NCI-H226 (cell line): ENCODE data around the gene RNLS.
A peak's percentile ranks its signal among the peaks of the same experiment; 100 is the strongest.

ENCODE experiments used
- DNase-seq: peaks from one replicate; pipeline ENCODE4 v3.0.0-alpha.2; 2015

RNLS gene

DNA sequence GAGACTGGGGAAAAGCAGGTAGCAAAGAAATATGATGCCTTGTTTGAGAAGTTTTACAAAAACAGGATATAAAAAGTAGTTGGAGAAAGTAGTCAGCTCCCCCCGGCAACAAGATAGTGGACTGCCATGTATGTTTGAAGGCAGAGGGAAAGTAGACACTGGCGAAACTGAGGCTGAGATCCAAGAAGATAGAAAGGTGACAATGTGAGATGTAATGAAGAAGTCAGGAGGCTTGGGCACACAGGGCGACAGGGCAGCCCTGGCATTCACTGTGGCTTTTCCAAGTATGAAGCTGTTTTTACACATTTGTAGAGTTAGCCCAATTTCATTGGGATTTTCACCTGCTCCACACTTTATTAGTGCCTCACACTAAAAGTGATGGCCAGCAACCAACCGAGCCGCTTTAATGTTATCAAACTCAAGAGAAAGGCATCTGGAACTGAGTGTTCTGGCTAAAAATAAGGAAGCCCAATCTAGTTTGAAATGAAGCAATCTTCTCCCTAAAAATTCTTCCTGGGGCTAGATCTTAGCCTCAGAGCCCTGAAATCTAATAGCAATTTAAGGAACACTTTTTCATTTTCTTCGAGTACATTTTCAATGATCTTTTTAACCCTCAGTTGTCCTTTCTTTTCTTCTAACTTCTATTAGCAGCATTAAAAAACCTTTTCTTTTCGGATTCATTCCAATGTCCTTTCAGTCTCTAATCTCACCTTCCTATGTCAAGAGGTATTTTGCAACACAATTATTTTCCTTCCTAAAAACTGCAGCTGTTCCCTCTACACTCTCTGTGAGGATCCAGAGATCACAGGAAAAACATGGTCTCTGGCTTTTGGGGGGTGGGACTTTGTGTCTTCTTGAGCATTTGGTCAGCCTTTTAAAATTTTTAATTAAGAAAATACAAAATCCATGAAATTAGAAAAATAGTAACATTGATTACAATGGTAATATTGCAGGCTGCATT lies 108.0 kb downstream of the RNLS start:
- DNase-seq = no peak

DNA sequence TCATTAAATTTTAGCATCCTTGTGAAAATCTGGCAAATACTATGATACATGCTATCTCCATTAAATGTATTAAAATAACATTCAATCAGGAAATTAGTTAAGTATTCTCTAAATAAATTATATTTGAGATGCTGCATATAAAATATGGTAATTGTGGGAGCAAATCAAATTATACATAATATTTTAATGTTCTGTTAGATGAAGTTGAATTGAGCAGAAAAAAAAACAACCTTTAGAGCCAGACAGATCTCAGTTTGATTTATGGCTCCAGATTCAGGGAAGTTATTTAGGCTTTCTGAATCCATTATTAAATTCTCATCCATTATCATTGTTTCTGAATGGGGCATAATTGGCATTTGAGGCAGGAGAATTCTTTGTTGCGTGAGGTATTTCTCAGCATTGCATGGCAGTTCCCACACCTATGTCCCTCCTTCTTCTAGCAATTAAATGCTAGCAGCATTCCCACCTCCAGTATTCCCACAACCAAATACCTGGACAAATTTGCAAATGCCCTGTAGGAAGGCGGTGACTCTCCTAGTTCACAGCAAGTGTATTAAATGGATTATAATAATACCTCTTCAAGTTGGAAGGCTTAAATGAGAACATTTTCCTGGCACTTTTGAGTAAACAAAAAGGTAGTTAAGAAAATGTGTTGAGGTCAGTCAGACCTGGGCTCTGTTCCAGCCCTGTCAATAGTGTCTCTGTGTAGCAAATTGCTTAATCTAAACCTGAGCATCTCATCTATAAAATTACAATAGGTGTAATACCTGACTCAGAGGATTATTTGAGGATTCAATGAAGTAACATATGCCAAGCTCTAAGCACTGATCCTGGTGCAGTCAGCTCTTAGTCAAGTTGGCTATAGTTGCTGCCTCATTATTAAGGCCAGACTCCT lies 108.9 kb downstream of the RNLS start:
- no peak for DNase-seq

DNA sequence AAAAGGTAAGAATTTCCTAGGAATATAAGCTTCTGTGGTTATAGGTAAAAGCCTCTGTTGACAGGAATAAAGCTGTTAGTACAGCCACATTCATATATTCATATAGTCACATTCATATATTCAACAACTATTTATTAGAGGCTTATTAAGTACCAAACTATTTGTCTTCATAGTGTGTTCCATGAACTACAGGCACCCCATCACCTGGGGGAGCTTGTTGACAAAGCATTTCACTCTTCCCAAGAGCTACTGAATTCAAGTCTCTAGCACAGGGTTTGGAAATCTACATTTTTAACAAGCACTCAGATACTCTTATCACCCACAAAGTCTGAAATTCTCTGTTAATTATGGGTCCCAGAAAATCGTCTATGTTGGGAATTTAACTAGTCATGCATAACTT lies 110.6 kb downstream of the RNLS start:
- DNase-seq = no peak

DNA sequence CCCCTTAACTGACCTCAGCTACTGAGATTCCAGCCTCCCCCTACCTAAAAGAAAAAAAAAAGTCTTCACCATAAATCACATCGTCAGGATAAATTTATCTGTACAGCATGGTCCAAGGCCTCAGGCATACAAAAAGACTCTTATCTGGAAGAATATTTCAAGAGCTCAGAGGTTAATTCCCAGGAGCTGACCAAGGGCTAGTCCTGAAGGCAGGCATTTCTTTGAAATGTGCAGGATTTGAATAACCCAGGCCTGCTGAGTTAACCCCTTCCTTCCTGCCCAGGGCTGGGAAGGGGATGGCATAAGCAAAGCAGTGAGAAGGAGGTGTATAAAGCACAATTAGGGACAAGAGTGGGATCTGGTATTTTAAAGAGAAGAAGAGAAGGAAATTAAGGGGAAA lies 111.2 kb downstream of the RNLS start:
- peak; percentile 44 for DNase-seq

DNA sequence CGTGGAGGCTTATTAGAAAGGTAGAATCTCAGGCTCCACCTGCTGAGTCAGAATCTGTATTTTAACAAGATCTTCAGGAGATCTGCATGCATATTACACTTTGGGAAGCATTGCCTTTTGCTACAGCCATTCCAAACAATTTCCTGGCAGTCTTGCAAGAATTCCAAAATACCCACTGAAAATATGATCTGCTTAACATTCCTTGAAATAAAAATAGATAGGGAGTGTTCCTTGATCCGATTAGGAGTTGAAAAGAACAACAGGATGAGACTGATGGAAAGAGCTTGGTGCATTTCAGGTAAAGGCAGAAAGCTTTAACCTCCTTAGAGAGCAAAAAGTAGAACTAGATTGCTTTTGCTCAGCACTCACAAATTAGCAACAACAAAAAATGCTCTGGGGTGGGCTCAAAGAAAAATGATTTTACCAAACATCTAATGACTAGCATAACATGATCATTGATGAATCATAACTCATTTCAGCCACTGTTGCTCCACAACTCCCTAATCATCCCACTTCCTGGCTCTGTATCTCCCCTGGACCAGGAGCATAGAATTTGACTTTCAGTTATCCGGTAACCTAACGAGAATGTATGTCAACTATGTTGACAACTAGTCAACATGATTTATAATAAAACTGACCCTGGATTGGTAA lies 115.2 kb downstream of the RNLS start:
- DNase-seq = peak; percentile 49

DNA sequence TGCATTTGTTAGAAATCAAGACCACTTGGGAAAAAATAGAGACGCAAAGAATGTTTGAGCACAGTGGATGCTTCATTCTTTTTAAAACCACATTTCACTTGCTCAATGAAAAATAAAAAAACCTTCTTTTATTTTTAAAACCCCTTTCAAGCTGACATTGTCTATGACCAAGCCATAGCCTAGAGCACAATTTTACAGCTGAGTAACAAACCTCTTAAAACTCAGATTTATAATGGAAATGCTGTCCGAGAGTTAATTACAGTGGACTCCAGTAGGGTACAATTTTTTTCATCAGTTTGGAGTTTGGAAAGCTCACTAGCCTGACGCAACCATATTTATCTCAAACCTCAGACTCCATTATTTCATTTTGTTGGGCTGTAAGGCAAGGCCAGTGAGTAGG lies 116.3 kb downstream of the RNLS start:
- DNase-seq = no peak

DNA sequence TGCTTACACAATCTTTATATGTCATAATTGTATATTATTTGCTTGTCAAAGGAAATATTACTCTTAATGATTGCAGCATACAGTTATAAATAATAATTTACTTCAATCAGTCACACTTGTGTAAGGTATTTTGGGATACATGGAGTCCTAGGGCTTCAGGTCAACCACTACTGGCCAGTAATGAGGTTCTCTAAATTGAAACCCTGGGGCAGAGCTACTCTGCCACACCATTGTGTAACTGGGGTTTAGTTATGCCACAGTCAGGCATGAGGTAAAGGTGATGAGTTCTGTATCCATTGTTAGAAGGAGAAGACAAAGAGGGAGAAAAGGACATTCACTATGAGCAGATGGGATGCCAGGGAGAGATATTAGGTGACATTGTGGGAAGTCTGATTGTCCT lies 117.4 kb downstream of the RNLS start:
- DNase-seq = no peak

DNA sequence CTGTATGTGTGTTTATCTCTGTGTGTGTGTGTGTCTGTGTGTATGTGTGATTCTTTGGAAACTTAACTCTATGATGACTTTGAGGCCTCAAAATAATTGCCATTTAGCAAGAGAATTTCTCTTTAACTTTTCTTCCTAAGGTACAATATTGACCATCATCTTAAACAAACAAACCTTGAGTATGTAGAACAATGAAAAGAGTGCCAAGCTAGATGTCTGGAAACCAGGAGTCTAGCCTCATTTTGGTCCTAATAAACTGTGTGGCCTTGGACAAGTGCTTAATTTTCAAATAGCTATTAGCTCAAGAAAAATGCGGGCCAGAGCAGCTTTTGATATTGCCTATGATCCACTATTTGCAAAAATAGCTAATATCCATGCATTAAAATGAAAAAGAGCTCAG lies 119.3 kb downstream of the RNLS start:
- no peak for DNase-seq

DNA sequence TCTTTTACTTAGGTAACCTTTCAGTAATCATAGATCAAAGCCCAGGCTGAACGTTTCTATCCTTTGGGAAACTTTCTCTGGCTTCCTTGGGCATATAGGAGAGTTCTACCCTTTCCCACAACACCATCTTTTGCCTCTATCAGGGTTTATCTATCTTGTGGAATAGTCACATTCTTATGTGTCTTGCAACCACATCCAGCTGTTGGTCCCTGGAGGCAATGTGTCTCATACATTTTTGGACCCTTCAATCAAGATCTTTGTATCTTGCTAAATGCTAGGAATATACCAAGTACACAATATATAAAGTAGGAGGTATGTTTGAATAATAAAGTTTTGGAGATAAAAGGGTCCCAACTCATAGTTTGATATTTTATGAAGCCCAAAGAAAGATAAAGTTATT lies 121.7 kb downstream of the RNLS start:
- no peak for DNase-seq

DNA sequence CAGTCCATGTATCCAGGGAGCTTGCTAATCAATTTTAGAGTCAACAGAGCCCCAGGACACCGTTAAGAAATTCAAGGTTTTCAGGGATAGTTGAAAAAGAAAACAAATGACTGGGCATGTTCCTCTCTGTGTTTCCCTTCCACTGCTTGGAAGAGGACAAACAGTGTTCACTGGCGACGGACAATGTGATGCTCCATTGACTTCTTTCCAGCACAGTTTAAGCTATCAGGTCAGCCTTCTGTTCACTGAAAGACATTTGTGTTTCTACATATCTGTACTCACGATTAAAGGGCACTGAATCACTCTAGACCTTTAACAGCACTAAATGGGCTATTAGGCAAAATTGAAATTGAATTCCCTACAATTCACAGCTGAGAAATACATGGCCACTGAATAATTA lies 123.6 kb downstream of the RNLS start:
- DNase-seq = no peak

DNA sequence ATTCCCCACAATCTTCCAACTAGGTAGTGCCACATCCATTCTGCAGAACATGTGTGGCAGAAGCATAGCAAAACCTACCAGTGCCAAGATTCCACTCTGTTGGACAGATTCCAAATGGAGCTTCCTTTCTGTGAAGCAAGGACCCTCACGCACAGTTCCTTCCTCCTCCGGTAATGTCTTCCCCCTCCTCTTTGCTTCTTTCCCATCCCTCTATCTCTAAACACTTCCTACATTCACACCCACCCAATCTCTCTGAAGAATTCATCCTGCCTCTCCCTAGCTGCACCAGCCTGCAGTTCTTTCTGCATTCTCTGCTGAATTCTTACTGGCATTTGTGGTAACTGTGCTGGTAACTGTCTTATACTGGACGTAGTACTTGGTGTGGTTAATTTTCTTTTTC lies 124.9 kb downstream of the RNLS start:
- DNase-seq = no peak

DNA sequence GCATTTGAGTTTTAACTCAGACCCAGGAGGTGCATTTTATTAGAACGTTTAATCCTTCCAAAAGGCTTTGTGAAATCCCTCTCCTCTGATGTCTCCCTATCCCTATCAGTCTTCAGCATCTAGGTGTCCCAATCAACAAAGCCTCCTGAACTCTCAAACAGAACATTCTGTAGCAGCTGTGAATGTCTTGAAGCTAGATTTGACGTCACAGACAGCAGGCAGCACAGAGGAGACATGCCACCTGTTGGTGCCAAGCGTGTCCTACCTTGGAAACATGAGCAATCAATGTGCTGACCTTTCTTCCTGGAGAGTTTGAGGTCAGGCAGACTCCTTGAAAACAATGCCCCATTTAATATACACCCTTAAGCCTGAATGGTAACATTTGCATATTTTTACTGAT lies 125.5 kb downstream of the RNLS start:
- DNase-seq = no peak

DNA sequence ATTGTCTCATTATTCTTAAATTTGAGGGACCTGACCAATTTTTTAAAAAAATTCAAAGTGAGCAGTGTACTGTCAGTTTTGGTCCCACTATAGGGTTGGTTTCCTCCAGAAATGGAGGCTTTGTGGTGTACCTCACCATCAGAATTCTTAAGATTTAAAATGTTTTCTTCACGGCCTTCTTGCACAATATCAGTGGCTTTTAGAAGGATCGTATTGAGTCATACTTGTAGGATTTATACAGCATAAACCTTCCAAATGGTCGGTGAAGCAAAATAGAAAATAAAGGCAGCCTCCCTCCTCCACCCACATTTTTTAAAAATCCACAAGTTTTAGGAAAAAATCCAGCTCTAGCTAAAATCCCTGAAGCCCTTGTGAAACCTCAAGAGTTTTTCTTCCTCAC lies 126.4 kb downstream of the RNLS start:
- DNase-seq = no peak

DNA sequence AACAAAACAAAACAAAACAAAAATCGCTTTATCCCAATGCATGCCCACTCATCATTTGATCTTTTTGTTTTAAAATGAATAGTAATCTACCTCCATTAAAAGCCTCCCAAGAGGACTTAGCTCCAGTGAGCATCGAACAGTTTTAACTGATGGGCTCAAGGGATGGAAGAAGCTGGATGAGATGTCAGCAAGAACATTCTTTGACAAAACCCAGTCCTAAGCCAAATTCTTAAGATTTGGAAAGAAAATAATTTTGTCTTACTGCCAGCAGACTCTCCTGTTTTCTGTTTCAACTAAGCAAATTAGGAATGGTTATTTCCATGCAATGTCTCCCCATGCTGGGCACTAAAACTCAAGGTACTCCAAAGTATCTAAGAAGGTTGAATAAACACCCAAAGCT lies 127.3 kb downstream of the RNLS start:
- no peak for DNase-seq

DNA sequence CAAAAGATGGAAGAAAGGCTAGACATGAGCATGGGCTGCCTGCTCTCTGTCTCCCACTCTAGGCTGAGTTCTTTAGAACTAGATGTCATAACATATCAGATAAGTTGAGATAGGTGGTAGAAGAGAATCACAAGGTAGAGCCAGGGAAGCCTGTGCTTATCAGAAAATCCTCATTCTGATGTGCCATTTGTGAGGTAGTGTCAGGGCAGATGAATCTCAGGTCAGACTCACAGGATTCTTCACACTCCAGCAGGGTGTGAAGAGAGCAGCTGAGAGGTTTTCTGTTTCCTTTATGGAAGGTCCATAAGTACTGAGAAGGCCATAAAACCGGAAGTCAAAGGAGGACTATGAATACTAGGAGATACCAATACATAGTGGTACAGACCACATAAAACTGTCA lies 132.9 kb downstream of the RNLS start:
- DNase-seq = no peak

DNA sequence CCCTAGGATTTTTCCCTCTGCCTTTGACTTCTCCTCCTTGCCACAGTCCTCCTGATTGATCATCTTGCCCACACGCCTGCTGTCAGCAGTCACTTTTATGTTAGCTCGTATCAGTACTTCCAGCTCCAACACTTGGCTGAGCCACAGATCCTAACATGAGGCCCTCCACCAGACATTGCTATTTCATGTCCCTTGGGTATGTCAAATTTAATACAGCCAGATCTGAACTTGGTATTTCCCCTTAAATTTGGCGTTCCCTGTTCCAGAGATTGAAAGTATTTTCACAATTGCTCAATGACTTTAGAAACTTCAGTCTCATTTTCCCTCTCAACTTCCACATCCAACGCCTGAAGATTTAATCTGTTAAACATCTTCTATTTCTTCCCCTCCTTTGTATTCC lies 140.4 kb downstream of the RNLS start:
- DNase-seq = no peak

DNA sequence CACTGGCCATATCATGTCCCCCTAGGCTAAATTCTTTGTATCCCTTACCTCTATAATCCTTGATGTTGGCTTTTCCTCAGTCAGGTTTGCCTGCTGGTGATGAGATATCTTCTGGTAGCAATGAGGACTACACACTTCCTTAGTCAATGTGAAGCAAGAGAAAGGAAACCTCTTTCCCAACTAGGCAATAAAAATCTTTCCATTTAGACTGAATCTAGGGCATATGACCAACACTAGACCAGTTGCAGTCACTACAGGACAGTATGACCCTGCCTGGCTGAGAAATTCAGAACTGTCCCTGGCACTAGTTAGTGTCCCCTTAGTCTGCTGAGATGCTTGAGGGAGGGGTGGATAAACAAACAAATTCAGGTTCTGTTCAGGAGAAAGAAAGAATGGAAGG lies 142.6 kb downstream of the RNLS start:
- DNase-seq = no peak

DNA sequence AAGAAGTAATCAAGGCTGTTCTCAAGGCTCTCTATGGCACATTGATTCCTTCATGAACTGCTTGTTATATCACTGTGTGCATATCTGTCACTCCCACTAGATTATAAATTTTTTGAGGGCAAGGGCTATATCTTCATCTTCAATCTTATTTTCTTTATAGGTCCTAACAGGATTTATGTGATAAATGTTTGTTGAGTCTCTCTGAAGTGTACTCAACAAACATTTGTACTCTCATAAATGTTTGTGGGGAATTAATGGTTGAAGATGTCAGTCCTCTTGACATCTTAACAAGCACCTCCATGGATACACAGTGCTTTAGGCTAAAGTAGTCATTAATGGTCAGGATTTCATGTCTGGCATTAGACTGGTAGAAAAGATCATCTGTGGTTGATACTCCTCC lies 143.2 kb downstream of the RNLS start:
- DNase-seq = no peak

DNA sequence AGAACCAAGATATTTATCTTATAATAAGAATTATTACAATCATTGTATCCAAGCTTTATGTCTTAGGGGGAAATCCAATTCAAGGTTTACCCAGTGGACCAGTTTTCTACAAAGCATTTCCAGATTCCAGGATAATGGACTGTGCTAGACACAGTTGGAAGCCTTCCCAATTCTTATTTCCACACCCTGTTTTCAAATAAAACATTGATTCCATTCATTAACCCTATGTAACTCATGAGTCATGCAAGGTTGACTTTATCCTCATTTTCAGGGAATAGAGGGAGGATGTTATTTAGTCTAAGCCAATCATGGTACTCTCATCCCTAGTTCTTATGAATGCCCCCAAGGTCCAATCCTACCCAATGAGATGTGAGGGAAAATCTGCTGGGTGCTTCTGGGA lies 145.7 kb downstream of the RNLS start:
- no peak for DNase-seq

DNA sequence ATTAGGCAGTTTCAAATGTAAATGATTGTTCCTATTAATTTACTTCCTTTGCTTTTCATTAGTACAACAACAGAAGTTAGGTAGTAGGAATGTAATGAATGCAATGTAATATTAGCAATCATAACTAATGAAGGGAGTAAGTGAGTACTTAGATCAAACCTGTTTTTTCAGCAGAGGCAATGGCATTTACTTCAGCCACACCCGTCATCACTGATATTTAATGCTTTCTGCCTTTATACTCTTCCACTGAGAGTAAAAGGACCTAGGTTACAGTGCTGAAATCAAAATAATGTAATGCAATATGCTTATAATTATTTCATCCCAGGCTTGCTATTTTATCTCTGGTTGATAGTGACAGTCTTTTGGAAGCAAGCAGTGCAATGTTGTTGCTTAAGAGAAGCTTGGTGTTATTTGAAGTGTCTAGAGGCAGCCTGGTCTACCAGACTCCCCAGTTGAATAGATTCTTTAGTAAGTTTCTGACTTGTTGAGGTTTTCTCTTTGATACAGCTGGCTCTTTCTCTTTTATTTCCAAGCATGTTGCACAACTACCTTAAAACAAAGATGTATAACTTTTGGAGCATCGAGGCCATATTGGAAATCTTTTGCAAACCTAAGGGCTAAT lies 149.4 kb downstream of the RNLS start:
- DNase-seq = no peak

DNA sequence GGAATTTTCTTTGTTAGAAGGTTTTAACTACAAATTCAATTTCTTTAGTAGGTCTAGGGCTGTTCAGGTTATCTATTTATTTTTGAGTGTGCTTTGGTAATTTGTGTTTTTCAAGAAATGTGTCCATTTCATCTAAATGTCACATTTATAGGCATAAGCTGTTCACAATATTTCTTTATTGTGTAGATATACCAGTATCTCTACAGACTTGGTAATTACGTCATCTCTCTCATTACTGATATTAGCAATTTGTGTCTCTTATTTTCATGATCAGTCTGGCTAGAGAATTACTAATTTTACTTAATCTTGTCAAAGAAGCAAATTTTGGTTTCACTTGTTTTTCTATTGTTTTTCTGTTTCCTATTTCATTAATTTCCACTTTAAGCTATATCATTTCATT lies 152.0 kb downstream of the RNLS start:
- DNase-seq = no peak

DNA sequence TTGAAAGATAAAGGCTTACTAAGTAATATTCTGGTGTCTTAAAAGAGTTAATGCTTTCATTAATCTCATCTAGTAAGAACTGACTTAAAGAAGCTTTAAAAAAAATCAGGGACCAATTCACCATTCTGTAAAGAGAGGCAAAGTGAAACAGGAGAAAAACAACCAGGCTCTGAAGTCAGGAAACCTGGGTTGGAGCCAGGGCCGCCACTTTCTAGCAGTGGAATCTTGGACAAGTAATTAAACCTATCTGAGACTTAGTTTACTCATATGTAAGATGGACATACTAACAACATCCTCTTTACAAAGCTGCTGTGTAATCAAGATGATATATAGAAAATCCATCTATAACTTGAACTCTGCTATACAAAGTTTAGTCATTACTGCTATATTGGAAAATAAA lies 154.1 kb downstream of the RNLS start:
- no peak for DNase-seq

DNA sequence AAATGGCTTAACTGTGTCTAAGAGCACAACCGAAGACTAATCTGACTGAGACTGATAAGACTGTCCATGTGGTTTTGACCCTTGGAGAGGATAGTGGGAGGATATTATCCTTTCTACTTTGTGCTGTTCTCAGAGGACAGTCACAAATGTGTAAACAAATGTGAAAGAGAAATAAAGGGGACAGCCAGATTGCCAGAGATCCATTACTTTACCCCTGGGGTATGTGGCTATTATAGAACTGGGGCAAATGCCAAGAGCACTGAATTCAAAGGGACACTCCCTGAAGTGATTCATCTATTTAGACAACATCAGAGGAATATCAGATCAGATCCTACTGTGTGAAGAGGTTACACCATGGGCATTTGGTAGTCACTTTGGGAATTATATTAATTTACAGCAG lies 154.7 kb downstream of the RNLS start:
- peak; percentile 12 for DNase-seq
